Skin epidermis (tissue), 12 donors: ENCODE measurements around the gene UNKL.

ENCODE experiments used
- H3K27ac ChIP-seq, 21 experiments: fragments of 200-600 bp; sonication (generic) in 11 of 21; one replicate each; pipeline ENCODE4 v1.5.0; 2020; ENCODE audit warnings: mild to moderate bottlenecking in 3 of 21, inconsistent platforms in 2 of 21, moderate library complexity in 2 of 21
- H3K4me3 ChIP-seq, 7 experiments: fragments of 200-600 bp; sonication (generic) in 2 of 7; one replicate each; pipeline ENCODE4 v1.5.0; 2020; ENCODE audit warnings: inconsistent platforms in 2 of 7, mild to moderate bottlenecking in 2 of 7, moderate library complexity in 1 of 7

Gene UNKL

DNA sequence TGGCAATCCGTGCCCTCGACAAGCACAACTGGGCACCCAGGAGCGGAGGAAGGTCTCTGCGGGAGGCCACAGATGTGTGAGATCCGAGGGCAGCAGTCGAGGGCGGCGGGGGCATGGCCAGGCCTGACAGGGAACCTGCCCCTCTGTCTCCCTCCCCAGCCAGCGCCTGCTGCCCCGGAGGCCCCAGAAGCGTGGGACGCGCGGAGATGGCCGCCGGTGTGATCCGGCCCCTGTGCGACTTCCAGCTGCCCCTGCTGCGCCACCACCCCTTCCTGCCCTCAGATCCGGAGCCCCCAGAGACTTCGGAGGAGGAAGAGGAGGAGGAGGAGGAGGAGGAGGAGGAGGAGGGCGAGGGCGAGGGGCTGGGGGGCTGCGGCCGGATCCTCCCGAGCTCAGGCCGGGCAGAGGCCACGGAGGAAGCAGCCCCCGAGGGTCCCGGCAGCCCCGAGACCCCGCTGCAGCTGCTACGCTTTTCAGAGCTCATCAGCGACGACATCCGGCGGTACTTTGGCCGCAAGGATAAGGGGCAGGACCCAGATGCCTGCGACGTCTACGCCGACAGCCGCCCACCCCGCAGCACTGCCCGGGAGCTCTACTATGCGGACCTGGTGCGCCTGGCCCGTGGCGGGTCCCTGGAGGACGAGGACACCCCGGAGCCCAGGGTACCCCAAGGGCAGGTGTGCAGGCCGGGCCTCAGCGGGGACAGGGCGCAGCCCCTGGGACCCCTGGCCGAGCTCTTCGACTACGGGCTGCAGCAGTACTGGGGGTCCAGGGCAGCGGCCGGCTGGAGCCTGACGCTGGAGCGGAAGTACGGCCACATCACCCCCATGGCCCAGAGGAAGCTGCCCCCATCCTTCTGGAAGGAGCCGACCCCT is 18.1 kb upstream of the UNKL start:
- Histone ChIP-seq H3K4me3 (no peak overlapping the region), H3K27ac (no peak overlapping the region)

DNA sequence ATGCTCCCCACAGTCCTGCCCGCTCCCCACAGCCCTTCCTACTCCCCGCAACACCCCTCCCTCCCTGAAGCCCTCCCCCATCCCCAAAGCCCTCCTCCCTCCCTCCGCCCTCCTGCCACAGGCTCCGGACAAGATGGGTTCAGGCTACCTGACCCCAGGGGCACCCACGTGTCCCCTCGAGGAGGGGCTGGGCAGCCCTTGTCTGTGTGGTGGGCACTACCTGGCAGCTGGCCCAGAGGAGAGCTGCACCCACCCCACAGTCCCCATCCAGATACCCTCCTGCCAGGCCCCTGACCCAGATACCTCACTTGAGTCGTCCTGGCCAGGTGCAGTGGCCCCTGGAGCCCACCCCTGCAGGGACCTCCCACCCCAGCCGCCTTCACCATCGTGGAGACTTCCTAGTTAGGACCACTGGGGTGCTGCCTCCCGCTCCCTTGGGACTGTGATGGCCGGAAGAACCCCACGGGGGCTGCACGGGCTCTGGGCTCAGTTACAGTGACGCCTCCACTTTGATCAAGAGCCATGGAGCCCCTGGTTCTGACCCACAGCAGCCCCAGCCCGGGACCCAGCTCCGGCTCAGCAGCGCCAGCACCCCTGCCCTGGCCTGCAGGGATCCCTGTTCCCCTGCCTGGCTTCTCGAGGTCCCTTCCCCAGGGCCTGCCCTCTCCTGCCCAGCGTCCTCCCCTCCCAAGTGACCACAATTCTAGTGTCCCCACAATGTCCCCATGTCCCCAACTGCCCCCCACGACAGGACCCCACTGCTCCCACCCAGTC is 17.2 kb upstream of the UNKL start:
- no peak overlapping the region for H3K4me3 ChIP-seq
- H3K27ac ChIP-seq: no peak overlapping the region

DNA sequence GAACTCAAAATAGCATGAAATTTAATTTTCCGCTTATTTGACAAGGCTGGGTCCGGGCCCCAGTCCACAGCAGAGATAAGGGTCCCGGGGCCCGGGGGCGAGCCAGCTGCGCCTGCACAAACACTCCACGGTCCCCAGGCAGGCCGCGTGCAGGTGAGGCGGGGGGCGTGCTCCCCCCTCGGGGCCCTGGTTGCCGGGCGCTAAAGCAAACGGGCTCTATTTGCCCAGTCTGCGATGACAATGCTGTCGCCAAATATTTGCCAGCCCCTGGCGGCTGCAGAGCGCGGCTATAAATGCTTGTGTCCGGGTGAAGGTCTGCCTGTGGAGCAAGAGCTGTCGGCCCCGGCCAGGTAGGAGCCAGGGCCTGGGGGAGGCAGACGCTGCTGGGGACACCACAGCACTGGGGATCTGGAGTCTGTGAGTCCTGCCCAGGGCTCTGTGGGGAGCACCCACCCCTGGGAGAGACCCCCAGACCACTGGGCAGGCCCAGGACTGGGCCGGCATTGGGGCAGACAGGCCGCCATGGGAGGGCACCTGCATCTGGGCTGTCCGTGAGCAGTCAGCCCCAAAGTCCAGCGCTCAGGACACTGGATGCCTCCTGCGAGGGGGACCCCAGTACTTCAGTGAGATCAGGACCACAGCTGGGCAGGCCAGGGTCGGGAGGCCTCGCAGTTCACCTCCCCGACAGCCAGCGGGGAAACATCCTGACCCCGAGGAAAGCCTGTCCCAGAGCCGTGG is 16.4 kb upstream of the UNKL start, which contains the start of gene PERCC1:
Gene PERCC1, plus strand, starts transcription at position 320 of the 738 bp plus-strand sequence. CDS start 1,516 bp downstream, outside the sequence.
- Histone ChIP-seq H3K4me3 (no peak within 1 kb of the TSS), H3K27ac (no peak within 1 kb of the TSS)

- H3K4me3 ChIP-seq: no peak overlapping the region
- H3K27ac ChIP-seq: no peak overlapping the region
These were observed 15.8 kb upstream of the UNKL start for GRCh38 chr16:1430214-1430758.

- no peak overlapping the region for H3K4me3 ChIP-seq
- no peak overlapping the region for H3K27ac ChIP-seq
These were observed 15.1 kb upstream of the UNKL start for GRCh38 chr16:1429631-1430030.

DNA sequence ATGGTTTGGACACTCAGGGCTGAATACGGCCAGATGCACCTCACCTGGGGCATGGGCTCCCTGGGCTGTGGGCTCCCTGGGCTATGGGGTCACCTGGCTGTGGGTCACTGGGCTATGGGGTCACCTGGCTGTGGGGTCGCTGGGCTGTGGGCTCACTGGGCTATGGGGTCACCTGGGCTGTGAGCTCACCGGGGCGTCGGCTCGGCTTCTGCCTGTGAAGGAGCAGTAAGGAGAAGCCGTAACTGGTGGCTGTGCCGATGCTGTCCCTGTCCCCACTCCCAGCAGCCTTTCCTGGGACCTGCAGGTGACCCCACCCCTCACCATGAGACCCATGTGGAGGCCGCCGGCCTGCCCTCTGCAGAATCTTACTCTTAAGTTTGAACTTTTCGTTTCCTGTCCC is 14.5 kb upstream of the UNKL start:
- Histone ChIP-seq H3K27ac (peak overlapping the region in 3 of 21 experiments; percentile 12 to 47 (median 21)), H3K4me3 (peak overlapping the region in 1 of 7 experiments; percentile 40)

GRCh38 chr16:1428511-1428910 is 14.0 kb upstream of the UNKL start:
- Histone ChIP-seq H3K27ac (peak overlapping the region in 9 of 21 experiments; percentile 12 to 68 (median 39)), H3K4me3 (peak overlapping the region; percentile 1 to 40 (median 33))

GRCh38 chr16:1427473-1428461 is 13.3 kb upstream of the UNKL start:
- peak overlapping the region in 9 of 21 experiments; percentile 21 to 68 (median 39) for H3K27ac ChIP-seq
- H3K4me3 ChIP-seq: peak overlapping the region; percentile 1 to 40 (median 33)

GRCh38 chr16:1426734-1427471 is 12.4 kb upstream of the UNKL start:
- Histone ChIP-seq H3K27ac (peak overlapping the region in 3 of 21 experiments; percentile 2 to 25 (median 5)), H3K4me3 (peak overlapping the region in 1 of 7 experiments; percentile 1)

- Histone ChIP-seq H3K27ac (no peak overlapping the region), H3K4me3 (no peak overlapping the region)
These were observed 11.3 kb upstream of the UNKL start for GRCh38 chr16:1425616-1426370.

GRCh38 chr16:1424028-1424427 is 9.5 kb upstream of the UNKL start:
- Histone ChIP-seq H3K4me3 (no peak overlapping the region), H3K27ac (no peak overlapping the region)

- Histone ChIP-seq H3K4me3 (no peak overlapping the region), H3K27ac (peak overlapping the region in 17 of 21 experiments; percentile 87 to 99 (median 96))
These were observed 7.6 kb upstream of the UNKL start for GRCh38 chr16:1422076-1422475.

- H3K4me3 ChIP-seq: peak overlapping the region; percentile 52 to 92 (median 81)
These were observed 5.6 kb upstream of the UNKL start for GRCh38 chr16:1420111-1420539.

DNA sequence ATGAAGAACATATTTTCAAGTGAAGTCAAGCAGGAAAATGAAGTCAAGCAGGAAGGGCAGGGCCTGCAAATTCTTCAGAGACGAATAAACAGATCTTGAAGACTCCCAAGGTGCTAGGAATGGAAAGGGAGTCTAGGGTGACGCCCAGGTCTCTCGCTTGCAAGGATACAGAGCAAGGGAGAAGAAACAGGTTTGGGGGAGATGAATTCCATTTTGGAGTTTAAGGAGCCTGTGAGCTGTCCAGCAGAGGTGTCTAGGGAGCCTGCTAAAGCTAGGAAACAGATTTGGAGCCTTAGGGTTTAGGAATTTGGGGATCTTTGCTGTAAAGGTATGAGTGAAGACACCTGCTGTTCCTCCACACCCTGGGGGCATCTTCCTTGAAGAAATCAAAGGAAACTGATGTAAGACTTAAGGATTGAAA is 2.0 kb upstream of the UNKL start:
- H3K27ac ChIP-seq: peak overlapping the region in 11 of 21 experiments; percentile 3 to 55 (median 39)

More at GRCh38 chr16:1420111-1420539, 5.6 kb upstream of the UNKL start:
- H3K27ac ChIP-seq: peak overlapping the region; percentile 55 to 99 (median 95)

GRCh38 chr16:1413684-1414531 is 596 bp downstream of the UNKL start:
- peak overlapping the region; percentile 50 to 96 (median 91) for H3K27ac ChIP-seq

More for the DNA sequence above, 2.0 kb upstream of the UNKL start:
- H3K4me3 ChIP-seq: no peak overlapping the region

GRCh38 chr16:1412847-1413246 is 1.7 kb downstream of the UNKL start:
- H3K4me3 ChIP-seq: no peak overlapping the region

More at GRCh38 chr16:1413684-1414531, 596 bp downstream of the UNKL start:
- peak overlapping the region; percentile 77 to 96 (median 92) for H3K4me3 ChIP-seq

More at GRCh38 chr16:1412847-1413246, 1.7 kb downstream of the UNKL start:
- H3K27ac ChIP-seq: no peak overlapping the region
